NCI-H82 treated with DMSO at 0.1 percent for 48 hours (cell line): ENCODE data around the gene ADAMTS9.
A peak's percentile ranks its signal among the peaks of the same experiment; 100 is the strongest.

Experiments
- DNase-seq: peaks from one replicate; lab custom pipeline; 2025; ENCODE audit not compliant: unreplicated experiment; lab: John Stamatoyannopoulos, UW

The ADAMTS9 gene

DNA sequence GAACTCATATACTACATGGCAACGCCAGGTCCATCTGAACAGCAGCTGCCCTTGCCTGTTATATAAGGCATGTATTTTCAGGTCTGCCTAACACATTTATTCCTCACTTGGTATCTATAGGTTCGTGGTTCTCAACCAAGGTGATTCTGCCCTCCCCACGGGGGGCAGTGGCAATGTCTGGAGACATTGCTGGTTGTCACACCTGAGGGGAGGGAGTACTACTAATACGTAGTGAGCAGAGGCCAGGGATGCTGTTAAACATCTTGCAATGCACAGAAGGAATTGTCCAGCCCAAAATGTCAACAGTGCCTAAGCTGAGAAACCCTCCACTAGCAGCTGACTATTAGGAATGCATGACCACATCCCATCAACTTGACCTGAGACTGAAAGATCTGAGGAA is 32.6 kb downstream of the ADAMTS9 start:
- no peak for DNase-seq

- DNase-seq, result no peak
Observed at GRCh38 chr3:64654013-64654412, 33.8 kb downstream of the ADAMTS9 start.

DNA sequence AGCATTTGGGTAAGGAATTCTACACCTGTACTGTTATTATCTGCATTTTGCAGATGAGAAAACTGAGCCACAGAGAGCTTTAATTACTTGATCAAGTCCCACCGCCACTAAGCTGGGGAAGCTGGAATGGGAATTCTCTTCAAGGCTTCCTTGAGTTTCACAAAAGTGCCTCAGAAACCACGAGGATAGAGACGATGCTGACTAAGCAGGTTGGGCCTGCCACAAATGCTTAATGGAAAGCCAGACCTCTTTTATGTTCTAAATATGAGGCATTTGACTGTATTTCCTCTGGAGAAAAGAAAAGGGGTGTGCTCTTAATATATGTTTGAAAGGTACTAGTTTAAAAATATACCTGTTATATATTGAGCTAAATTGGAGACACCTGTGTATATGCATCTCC is 34.7 kb downstream of the ADAMTS9 start:
- no peak for DNase-seq

- DNase-seq, result no peak
Observed at GRCh38 chr3:64651741-64652241, 36.0 kb downstream of the ADAMTS9 start.

DNA sequence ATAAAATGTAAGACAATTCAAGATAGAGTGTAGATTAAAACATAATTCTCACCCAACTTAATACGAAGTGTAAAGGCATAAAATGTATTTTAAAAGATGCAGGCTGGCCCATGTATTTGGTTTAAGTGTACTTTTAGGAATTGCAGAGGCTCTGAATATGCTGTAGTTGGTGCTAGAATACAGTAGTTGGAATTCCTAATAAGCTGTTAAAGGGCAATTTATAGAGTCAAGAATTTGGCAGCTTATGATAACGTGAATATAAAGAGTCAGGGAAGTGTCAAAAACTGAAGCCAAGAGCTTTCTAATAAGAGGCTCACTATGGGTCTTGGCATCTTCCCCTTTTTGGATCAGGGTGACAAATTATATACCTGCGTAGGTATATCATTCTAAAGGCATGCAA is 36.5 kb downstream of the ADAMTS9 start:
- no peak for DNase-seq

DNA sequence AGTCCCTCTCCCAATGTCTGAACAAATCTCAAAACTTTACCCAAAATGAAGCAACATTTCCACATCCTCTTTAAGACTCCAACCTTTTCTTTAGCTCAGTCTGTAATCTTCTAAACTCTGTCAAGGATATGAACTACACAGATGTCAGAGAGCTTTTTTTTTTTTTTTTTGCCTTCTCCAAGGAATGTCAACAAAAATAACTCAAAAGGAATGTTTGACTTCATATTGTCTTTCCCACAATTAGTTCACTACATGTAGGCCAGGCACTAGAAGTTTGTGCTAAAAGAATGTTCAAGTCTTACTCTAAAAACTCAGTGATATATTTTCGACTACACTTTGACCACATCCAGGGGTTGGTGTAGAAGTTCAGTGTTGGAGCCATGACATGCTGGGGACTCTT is 37.1 kb downstream of the ADAMTS9 start:
- no peak for DNase-seq

DNA sequence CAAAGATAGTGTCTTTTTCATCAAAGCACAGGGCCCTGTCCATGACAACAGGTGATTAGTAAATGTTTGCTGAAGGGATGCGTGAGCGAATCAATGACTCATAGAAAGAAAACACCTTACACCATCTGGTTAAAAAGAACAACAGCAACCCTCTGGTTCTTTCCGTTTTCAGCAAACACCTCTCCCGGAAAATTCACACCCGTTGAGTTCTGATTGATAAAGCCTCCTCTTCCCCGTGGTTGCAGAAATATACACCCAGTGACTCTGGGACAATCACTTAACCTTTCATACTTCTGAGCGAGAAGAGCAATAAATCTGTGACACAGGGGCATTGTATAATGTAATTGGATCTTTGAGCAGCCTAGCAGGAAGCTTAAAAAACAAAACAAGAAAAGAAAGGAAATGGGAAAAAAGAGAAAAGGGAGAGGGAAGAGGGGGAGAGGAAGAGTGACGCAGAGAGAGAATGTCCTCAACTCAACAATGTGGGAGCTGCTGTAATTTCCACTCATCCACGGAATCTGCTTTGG is 37.6 kb downstream of the ADAMTS9 start:
- no peak for DNase-seq

DNA sequence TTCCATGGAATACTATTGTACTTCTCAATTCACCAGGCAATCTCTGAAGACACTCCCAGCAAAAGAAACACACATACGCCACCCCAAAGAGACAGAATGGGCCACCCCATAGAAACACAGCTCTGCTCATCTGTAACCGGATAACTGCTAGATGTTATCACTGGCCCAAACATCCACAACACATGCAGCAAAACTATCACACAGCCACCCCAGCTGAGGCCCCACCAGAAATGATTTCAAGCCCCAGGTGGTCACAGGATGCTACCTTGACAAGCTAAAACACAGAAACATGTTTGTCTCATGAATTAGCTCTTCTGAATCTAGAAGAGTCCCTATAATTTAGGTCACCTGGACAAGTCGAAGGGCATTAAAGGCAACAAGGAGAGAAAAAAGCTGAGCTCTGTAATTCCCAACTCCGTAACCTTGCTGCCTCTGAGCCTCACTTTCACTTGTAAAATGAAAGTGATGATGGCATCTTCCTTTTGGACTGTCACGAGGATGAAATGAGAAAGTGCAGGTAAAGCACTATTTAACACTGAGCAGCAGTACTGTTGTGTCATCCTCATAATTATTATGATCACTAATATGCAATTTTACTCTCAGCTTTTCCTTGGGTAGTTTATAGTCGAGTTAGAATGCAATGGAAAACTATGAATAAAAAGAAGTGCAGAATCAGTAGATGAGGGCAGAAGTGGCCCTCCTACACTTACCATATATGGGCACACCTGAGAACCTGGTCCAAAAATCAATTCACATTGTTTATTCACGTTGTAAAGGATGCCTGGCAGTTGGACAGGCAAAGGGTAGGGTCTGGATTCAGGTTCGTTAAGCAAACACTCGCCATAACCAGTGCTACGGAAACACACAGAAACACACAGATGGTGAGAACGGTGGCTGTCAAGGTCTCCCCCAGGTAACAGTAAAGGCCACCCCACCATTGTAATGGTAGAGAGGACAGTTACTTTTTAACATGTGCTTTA is 38.6 kb downstream of the ADAMTS9 start:
- DNase-seq, result no peak

GRCh38 chr3:64647825-64648224 is 40.0 kb downstream of the ADAMTS9 start:
- no peak for DNase-seq

- DNase-seq, result no peak
Observed at GRCh38 chr3:64645243-64645642, 42.6 kb downstream of the ADAMTS9 start.

DNA sequence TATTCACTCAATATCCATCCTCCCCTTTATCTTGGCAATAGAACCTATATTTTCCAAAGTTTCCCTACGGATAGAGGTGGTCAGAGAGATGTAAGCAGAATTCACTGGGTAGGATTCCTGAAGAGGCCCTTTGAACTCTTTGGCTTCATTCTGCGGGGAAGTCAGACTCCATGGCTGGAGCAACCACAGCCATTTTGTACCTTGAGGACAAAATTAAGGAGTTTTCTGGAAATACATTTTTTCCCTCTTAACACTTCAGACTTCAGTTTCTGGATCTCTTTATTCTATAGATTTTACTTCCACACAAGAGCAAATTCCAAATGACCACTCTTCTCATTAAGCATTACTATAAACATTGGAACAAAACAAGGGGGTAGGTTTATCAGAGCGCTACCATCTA is 43.3 kb downstream of the ADAMTS9 start:
- no peak for DNase-seq

GRCh38 chr3:64642327-64643151 is 45.3 kb downstream of the ADAMTS9 start:
- peak; percentile 54 for DNase-seq

- DNase-seq, result no peak
Observed at GRCh38 chr3:64638981-64639481, 48.8 kb downstream of the ADAMTS9 start.

DNA sequence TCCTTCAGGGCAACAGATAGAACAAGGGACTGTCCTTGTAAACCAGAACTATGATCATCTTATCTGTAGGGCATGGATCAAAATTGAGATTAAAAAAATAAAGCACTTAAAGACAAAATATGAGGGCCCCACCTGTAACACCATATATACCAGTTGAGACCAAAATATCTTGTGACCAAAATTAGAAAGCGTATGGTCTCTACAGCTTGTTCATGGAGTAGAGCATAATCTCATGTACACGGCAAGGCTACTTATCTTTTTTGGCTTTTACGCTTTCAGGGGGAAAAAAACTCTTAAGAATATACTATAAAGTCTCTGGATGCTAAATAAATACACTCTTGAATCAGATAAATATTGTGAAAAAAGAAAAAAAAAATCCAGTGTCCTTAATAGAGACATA is 49.3 kb downstream of the ADAMTS9 start:
- no peak for DNase-seq

- DNase-seq, result no peak
Observed at GRCh38 chr3:64634417-64634816, 53.4 kb downstream of the ADAMTS9 start.

- DNase-seq, result no peak
Observed at GRCh38 chr3:64631951-64632350, 55.8 kb downstream of the ADAMTS9 start.

DNA sequence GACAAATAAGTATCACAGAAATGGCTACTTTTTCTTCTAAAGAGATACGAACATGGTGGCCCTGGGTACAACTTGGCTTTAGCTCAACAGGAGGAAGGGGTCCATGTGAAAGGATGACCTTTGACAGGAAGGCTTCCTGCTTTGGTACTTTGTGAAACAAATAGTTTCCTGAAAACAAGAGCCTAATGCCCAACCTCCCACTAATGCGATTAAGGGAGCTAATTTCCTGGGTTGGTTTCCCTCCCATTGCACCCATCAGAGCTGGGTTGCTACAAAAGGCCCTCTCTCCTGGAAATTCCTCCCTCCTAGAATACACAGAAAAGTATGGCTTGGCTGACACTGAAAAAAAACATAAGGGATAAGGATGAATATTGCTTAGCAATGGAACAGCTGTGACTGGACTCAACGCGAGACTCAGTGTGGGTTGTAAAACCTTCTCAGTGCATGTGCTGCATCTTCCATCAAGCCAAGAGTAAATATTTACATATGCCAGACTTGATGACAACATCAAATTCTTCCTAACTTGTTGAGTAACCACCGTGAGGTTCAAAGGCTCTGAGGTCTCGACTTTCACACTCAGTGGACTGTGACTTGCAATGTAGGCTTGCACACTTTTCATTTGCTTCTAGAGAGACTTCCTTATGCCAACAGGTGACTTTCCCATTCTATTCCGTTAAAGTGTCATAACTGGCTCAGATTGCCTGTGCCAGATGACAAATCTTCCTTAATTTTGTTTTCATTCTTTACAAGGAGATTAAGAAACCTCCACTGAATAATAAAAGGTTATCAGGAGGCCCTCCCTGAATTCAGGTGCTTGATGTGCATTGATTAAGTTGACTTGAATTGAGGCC is 60.1 kb downstream of the ADAMTS9 start:
- no peak for DNase-seq

- DNase-seq, result no peak
Observed at GRCh38 chr3:64627042-64627441, 60.8 kb downstream of the ADAMTS9 start.

DNA sequence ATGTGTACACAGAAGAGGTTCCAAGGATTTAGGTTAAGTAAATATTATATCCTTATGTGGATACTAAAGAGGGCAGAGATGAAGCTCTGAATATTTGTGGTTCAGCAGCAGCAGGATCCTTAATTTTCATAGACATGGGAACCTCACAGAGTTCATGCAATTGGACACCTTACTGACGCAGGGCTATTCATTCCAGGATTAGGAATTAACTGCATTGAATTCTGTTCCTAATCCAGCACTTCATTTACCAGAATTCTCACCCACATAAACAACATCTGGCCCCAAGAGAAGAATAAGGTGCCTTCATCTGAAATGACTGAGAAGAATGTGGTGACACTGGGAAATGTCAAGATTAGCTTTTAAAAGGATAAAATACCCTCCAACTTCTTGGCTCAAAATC is 62.4 kb downstream of the ADAMTS9 start:
- DNase-seq, result no peak

DNA sequence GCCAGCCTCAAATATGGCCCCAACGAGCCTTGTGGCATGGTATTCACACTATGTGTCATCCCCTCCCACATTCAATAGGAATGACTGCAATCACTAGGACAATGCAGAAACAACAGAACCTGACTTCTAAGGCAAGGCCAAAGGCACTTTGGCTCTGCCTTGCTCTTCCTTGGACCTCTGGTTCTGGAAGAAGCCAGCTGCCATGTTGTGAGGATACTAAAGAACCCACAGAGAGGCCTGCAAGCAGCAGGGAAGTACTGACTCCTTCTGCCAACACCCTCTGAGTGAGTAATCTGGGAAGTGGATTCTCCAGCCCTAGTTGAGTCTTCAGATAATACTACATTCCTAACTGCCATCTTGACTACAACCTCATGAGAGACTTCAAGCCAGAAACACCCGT is 64.7 kb downstream of the ADAMTS9 start:
- no peak for DNase-seq
